Stimulated activated CD4-positive, alpha-beta T cell treated with anti-CD3 and anti-CD28 coated beads, Interleukin-15, amount 100 ng/mL, for 24 hours (primary cell): ENCODE results near the gene SHD.
A peak's percentile ranks its signal among the peaks of the same experiment; 100 is the strongest.

Experiments
- DNase-seq: peaks from one replicate; pipeline ENCODE4 v3.0.0-alpha.2; 2020

The SHD gene

GRCh38 chr19:4327252-4327876, 48.3 kb downstream of the SHD start:
- peak; percentile 90 for DNase-seq

GRCh38 chr19:4327877-4328242, 48.8 kb downstream of the SHD start:
- no peak for DNase-seq

DNA sequence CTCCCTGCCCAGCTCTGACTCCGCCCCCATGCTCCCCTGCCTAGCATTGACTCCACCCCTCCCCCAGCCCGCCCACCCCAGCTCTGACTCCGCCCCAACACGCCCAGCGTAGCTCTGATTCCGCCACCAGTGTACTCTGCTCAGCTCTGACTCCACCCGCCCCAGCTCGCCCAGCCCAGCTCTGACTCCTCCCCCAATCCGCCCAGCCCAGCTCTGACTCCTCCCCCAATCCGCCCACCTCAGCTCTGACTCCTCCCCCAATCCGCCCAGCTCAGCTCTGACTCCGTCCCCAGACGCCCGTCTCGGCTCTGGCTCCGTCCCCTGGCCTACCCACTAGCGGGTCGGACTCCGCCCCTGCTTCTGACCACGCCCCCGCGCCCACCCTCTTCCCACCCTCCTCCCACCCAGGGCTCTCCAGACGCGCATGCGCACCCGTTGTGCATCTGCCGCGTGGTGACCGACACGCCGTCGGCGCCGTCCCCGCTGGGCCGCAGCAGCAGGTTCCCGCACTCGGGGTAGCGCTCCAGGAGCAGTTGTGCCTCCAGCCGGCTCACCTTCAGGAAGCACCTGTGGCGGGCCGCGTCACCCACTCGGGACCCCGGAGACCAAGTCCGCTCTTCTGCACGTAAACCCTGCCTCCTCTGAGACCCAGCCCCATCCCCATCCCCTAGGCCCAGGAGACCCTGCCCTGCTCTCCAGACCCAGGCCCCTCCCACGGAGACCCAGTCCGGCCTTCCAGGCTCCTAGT, 49.4 kb downstream of the SHD start:
- peak; percentile 99 for DNase-seq

DNA sequence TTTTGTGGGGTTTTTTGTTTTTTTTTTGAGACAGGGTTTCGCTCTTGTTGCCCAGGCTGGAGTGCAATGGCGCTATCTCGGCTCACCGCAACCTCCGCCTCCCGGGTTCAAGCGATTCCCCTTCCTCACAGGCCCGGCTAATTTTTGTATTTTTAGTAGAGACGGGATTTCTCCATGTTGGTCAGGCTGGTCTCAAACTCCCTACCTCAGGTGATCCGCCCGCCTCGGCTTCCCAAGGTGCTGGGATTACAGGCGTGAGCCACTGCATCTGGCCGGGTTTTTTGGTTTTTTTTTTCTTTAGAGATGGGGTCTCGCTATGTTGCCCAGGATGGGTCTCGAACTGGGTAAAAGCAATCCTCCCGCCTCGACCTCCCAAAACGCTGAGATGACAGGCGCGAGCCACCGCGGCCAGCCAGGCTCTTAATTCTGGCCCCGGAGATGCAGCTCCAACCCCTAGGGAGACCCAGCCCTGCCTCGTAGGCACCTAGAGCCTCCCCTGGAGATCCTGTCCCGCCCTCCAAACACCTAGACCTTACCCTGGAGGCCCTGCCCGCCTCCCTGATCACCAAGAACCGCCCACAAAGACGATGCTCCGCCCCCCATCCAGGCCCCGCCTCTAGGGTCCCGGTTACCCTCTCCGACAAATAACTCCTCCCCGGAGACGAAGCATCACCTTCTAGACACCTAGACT, 50.1 kb downstream of the SHD start:
- DNase-seq: peak; percentile 77

GRCh38 chr19:4329858-4330257, 50.8 kb downstream of the SHD start:
- DNase-seq: no peak

DNA sequence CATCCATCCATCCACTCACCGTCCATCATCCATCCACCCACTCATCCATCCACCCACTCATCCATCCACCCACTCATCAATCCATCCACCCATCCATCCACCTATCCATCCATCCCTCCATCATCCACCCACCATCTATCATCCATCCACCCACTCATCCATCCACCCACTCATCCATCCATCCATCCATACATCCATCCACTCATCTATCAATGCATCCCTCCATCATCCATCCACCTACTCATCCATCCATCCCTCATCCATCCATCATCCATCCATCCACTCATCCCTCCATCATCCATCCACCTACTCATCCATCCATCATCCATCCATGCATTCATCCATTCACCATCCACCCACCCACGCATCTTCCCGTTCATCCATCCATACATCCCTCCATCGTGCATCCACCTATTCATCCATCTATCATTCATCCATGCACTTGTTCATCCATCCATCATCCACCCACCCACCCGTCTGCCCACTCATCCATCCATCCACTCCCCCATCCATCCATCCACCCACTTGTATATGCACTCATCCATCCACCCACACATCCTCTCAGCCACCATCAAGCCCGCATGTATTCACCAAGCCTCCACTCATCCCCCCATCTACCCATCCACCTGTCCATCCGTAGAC, 56.0 kb downstream of the SHD start:
- no peak for DNase-seq

DNA sequence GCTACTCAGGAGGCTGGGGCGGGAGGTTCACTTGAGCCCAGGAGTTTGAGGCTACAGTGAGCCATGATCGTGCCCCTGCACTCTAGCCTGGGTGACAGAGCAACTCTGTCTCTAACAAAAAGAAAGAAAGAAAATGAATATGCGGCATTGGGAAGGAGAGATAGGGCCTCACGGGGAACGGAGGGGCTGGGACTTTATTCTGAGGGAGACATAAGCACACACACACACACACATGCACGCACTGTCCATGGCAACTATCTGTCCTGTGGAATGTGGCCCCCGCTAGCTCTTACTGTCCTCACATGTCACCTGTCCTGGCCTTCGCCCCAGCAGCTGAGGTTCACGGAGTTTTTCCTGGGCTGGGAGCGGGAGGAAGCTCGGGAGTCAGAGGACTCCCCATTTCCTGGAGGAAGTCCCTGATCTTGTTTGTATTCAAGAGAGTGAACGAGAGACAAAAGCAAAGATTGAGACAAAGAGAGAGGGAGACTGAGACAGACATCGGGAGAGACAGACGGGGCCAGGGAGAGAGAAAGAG, 58.9 kb downstream of the SHD start:
- DNase-seq: no peak

DNA sequence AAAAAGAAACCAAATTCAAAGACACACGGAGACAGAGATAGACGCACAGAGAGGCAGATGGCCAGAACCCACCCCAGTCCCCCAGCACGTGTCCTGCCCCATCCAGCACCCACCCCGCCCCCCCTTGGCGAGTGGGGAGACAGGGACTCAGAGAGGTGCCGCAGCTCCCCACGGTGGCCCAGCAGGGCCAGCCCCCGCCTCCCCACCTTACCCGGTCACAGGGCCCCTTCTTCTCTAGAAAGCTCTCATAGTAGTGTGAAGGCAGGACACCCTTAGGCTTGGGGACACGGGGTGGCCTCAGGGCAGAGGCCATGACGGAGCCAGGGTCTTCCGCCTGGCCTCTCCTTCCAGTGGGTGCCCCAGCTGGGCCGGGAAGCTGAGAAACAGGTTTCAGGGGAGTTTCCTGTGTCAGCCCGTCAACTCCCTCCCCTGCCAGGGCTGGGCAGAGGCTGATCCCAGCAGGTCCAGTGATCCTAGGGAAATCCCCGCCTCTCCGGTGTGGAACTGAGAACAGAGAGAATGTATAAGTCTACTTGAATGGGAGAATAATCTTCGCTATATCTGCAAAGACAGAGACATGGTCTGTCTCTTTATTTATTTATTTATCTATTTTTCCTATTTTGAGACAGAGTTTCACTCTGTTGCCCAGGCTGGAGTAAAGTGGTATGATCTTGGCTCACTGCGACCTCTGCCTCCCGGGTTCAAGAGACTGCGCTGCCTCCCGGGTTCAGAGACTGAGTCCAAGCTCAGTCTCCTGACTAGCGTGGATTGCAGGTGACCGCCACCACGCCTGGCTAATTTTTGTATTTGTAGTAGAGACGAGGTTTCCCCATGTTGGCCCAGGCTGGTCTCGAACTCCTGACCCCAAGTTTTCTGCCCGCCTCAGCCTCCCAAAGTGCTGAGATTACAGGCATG, 59.6 kb downstream of the SHD start, which contains the start of gene STAP2:
TSS of gene STAP2 (minus strand) at position 387 of the 915 bp plus-strand sequence. CDS start at position 313, 74 bp downstream.
- peak; percentile 42 for DNase-seq
